Measurements from ENCODE around the gene WDR5B. TPM values are rescaled to one million over a fixed set of nuclear protein-coding genes. Genes with fewer than 3 reads are reported as not detected.

WDR5B gene
- total RNA-seq, 1 donor from 2014 or later = 6.7 TPM

- no peak for DNase-seq (ENCODE audit: low read depth)
Observed at GRCh38 chr3:122409446-122409845, 6.4 kb downstream of the WDR5B start.

DNA sequence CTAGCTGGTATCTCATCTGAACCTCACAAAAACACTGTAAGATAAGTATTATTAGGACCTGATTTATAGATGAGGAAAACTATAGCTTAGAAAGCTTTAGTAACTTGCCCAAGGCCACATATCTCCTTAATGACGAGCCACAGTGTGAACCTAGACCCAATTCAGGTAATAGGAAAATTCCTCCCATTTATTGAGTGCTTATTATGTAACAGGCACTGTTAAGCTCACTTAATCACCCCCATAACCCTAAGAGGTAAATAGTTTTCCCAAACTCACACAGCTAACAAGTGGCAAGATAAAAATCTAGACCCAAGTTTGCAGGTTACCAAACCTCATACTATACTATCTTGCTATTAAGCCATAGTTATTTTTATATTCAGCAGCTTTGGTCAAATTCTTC lies 7.9 kb downstream of the WDR5B start:
- DNase-seq (ENCODE audit: low read depth) = no peak

GRCh38 chr3:122406198-122406597 lies 9.7 kb downstream of the WDR5B start:
- peak; percentile 55 for DNase-seq (ENCODE audit: low read depth)

GRCh38 chr3:122405015-122405414 lies 10.8 kb downstream of the WDR5B start:
- no peak for DNase-seq (ENCODE audit: low read depth)

DNA sequence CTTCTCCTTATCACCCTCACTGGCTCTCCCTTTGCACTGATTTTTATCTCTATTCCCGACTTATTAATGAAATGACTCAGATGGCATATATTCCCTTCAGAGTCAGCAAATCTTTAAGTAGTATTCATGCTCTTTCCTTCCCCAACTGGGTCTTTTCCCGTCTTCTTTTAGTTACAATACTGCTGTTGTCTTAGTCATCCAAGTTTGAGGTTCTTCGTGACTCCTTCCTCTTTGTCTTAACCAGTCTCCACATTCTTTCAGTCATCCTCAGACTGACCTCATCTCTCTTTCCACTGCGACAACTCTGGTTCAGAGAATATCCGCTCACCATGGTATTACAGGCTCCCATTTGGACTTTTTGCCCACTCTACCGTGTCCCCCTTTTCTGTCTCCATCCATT lies 12.4 kb downstream of the WDR5B start:
- peak; percentile 9 for DNase-seq (ENCODE audit: low read depth)

GRCh38 chr3:122398920-122399319 lies 16.9 kb downstream of the WDR5B start:
- DNase-seq (ENCODE audit: low read depth) = no peak

GRCh38 chr3:122397201-122397600 lies 18.7 kb downstream of the WDR5B start:
- DNase-seq (ENCODE audit: low read depth) = no peak

GRCh38 chr3:122396511-122396910 lies 19.4 kb downstream of the WDR5B start:
- DNase-seq (ENCODE audit: low read depth) = no peak

DNA sequence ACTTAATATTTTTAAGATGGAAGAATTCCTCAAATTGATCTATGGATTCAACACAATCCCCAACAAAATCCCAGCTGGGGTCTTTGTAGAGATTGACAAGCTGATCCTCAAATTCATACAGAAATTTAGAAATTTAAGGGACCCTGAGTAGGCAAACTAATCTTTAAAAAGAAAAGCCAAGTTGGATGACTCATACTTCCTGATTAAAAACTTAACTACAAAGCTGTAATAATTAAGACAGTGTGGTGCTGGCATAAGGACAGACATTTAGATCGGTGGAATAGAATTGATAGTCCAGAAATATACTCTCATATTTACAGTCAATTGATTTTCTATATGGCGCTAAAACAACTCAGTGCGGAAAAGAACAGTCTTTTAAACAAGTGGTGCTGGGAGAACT lies 20.3 kb downstream of the WDR5B start:
- DNase-seq (ENCODE audit: low read depth) = no peak

GRCh38 chr3:122394173-122394572 lies 21.7 kb downstream of the WDR5B start:
- DNase-seq (ENCODE audit: low read depth) = no peak

DNA sequence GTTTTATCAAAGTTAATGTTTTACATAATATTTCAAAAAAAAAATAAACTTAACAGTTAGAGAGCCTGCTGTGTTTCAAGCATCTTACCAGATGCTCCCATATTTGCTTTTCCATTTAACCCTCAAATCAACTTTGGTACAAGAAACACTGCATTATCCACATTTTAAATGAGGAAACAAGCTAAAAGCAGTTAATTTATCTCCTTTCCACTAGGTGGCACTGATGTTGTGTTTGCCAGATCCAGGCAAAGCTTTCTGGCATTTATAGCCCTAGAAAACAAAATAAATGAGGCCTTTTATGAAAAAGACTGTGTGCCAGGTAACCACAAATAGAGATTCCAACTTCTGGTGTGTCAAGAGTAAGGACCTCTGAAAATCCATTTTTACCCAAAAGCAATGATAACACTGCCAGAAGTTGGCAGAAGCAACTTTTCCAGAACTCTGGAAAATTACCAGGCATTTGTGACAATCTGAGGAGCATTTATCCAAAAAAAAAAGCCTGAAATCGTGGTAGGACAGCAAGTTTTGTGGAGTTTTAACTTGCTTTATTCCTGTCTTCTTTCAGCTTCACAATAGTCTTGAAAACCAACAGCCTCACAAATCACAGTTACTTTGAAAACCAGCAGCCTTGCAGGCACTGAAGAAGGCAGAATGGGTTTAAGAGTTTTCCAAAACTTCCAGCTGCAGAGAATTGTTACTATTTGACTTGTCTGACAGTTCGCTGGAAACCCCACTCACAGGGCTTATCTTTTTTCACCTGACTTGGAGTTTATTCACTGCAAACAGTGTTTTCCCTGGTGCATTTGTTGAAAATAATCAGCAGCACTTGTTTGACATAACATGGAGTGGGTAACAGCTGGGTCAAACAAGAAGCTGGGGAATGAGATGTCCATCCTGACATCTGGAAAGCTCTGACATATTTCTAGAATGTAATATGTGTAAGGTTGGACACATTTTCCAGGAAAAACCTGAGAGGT lies 22.7 kb downstream of the WDR5B start:
- DNase-seq (ENCODE audit: low read depth) = peak; percentile 71

GRCh38 chr3:122391681-122392446 lies 24.0 kb downstream of the WDR5B start:
- no peak for DNase-seq (ENCODE audit: low read depth)

- no peak for DNase-seq (ENCODE audit: low read depth)
Observed at GRCh38 chr3:122390665-122391064, 25.2 kb downstream of the WDR5B start.

DNA sequence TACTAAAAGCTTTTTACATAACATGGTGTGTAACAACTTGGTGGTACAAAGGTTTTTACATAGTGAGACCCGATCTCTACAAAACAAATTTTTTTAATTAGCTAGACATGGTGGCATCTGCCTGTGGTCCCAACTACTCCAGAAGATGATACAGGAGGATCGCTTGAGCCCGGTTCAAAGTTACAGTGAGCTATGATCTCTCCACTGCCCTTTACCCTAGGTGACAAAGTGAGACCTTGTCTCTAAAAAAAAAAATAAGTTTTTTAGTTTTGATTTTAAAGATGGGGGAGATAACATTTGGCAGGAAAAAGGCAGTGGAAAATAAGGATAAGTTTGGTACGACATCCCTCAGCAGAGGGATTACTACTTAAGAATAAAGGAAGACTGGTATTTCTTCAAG lies 26.0 kb downstream of the WDR5B start:
- no peak for DNase-seq (ENCODE audit: low read depth)

GRCh38 chr3:122389197-122389596 lies 26.7 kb downstream of the WDR5B start:
- DNase-seq (ENCODE audit: low read depth) = no peak

DNA sequence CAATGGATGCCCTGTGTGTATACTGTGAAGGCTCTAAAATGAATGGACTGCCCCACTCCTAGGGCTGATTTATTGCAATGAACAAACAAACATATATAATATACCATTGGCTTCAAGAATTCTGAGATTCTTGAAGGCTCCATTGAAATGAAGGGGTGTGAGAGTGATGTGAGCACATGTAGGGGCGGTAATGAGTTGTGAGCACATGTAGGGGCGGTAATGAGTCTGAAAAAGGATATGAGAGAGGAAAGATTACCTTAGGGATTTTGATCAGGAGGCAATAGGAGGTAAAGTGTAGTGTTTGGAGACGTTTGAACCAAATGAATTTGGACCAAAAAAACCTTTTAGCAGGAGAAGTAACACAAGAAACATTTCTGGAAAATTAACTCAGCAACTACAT lies 28.2 kb downstream of the WDR5B start:
- no peak for DNase-seq (ENCODE audit: low read depth)

DNA sequence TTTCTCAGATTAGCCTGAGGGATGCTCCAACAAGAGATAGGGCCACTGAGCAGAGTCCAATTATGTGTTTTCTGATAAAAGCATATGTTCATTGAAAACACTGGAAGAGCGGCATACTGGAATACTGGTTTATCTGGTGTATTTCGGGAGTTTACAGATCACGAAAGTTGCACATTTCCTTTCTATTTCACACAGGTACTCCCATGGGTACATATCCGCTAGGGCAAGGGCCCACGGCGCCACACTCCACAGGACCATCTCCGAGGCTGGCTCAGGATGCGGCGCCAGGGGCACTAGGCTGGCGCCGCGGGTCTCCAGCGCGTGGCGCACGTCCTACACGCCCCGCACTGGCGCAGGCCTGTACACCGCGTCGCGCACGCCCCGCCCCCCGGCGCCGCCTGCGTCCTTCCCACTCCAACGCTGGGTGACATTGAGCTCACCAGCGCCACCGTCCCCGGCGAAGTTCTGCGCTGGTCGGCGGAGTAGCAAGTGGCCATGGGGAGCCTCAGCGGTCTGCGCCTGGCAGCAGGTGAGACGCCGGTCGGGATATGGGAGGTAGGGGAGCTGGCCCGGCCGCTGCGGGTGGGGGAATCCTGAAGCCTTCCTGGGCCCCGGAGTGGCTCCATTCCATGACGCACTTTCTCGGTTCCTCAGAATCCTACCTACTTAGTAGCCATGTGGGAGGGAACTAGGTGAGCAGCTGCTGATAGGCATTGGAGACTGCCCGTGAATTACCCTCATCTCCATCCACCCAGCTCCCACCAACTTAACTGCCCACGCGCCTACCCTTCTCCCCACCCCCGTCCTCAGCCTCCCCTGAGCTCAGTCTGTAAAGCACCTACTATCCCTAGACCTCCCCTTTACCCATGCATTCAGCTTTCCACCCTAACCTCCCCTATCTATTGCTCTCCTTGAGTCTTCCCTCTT lies 31.8 kb downstream of the WDR5B start, which contains the start of gene FAM162A:
FAM162A (plus strand) TSS at position 412 of the 927 bp plus-strand sequence; CDS start at position 496, 84 bp downstream.
- DNase-seq (ENCODE audit: low read depth) = peak; percentile 75

GRCh38 chr3:122382888-122383666 lies 32.8 kb downstream of the WDR5B start, which contains the start of gene MIX23:
MIX23 (minus strand) TSS chr3:122383231; CDS start chr3:122383224, 7 bp downstream.
- peak; percentile 66 for DNase-seq (ENCODE audit: low read depth)

- no peak for DNase-seq (ENCODE audit: low read depth)
Observed at GRCh38 chr3:122377975-122378374, 37.9 kb downstream of the WDR5B start.

- DNase-seq (ENCODE audit: low read depth) = no peak
Observed at GRCh38 chr3:122374034-122374433, 41.8 kb downstream of the WDR5B start.

GRCh38 chr3:122366379-122366749 lies 49.5 kb downstream of the WDR5B start:
- DNase-seq (ENCODE audit: low read depth) = peak; percentile 52
